ENCODE data around the gene TNFRSF21. TPM values are rescaled to one million over a fixed set of nuclear protein-coding genes. Genes with fewer than 3 reads are reported as not detected.
A peak's percentile ranks its signal among the peaks of the same experiment; 100 is the strongest.

TNFRSF21 gene
- polyA plus RNA-seq, 1 donor (not counting 4 experiments of a cell fraction or from before 2014, with no cell fraction given): 50.2 TPM

DNA sequence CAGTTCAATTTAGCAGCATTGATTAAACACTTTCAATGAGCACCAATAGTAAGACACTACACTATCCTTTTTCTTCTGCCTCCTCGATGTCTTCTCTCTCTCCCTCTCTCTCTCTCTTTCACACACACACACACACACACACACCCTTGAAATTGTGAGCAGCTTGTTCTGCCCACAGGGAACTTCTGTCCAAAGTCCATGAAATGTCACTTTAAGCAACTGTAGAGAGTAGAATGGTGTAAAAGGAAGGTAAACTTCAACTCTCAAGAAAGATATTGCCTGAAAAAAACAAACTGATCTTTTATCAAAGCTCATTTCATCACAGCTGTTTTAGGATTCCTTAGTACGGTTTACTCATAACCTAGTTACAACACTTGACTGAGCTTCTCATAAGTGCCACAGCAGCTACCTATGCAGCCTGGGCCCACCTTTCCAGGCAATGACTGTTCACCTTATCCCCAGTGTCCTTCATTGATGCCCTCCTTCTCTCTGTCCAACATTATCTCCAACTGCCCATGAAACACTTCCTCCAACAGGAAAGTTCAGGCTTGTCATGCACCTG lies 107.0 kb downstream of the TNFRSF21 start:
- FAIRE-seq (no peak), DNase-seq (ENCODE audit: low read depth, low spot score) (no peak)
- H3K4me2 ChIP-seq (ENCODE audit: control insufficient read depth, extremely low read depth, insufficient read depth, low read depth, low read length): no peak overlapping the region
- no peak overlapping the region for H2AFZ ChIP-seq (ENCODE audit: control insufficient read depth, low read length)
- H3K4me1 ChIP-seq (ENCODE audit: control insufficient read depth, extremely low read depth, insufficient read depth, low read length): peaks cover 26% of the 10 kb centered on the region
- H4K20me1 ChIP-seq (ENCODE audit: control insufficient read depth, extremely low read depth, insufficient read depth, low read length): no peaks in the 10 kb centered on the region
- H3K79me2 ChIP-seq (ENCODE audit: control insufficient read depth, insufficient read depth, low read length): no peaks in the 10 kb centered on the region
- no peaks in the 10 kb centered on the region for H3K27me3 ChIP-seq (ENCODE audit: control insufficient read depth, extremely low read depth, insufficient read depth, low read length)
- no peak overlapping the region for H3K4me3 ChIP-seq (ENCODE audit: control insufficient read depth in 2 of 3, extremely low read depth in 1 of 3, insufficient read depth in 2 of 3, low read depth in 1 of 3, low read length in 3 of 3)
- dilution Hi-C loops (cut with MboI; ENCODE audit: extremely low pct_ligation_motif_present, low sequenced_read_pairs): no loop called here
- TF ChIP-seq, protein P1, sequence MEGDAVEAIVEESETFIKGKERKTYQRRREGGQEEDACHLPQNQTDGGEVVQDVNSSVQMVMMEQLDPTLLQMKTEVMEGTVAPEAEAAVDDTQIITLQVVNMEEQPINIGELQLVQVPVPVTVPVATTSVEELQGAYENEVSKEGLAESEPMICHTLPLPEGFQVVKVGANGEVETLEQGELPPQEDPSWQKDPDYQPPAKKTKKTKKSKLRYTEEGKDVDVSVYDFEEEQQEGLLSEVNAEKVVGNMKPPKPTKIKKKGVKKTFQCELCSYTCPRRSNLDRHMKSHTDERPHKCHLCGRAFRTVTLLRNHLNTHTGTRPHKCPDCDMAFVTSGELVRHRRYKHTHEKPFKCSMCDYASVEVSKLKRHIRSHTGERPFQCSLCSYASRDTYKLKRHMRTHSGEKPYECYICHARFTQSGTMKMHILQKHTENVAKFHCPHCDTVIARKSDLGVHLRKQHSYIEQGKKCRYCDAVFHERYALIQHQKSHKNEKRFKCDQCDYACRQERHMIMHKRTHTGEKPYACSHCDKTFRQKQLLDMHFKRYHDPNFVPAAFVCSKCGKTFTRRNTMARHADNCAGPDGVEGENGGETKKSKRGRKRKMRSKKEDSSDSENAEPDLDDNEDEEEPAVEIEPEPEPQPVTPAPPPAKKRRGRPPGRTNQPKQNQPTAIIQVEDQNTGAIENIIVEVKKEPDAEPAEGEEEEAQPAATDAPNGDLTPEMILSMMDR (optimal IDR thresholded peaks at IDR 0.05 in 1 of 3, IDR thresholded peaks at IDR 0.05 in 1 of 3, conservative IDR thresholded peaks at IDR 0.05 in 1 of 3; ENCODE audit: extremely low read depth in 1 of 3, insufficient read depth in 2 of 3, low read length in 3 of 3): no peak
- no peak for TF ChIP-seq EZH2 (IDR thresholded peaks at IDR 0.05; ENCODE audit: low read length)
- no peaks in the 10 kb centered on the region for H3K36me3 ChIP-seq (ENCODE audit: control insufficient read depth in 2 of 2, extremely low read depth in 1 of 2, insufficient read depth in 2 of 2, low read length in 2 of 2)
- no peak overlapping the region for H3K9ac ChIP-seq (ENCODE audit: control insufficient read depth, extremely low read depth, insufficient read depth, low read length)
- H3K27ac ChIP-seq (ENCODE audit: control insufficient read depth, insufficient read depth, low read length): no peak overlapping the region
- no peaks in the 10 kb centered on the region for H3K9me3 ChIP-seq (ENCODE audit: control insufficient read depth, low read depth, low read length)
- H3K9me1 ChIP-seq (ENCODE audit: control insufficient read depth, extremely low read depth, insufficient read depth, low read length): no peaks in the 10 kb centered on the region

DNA sequence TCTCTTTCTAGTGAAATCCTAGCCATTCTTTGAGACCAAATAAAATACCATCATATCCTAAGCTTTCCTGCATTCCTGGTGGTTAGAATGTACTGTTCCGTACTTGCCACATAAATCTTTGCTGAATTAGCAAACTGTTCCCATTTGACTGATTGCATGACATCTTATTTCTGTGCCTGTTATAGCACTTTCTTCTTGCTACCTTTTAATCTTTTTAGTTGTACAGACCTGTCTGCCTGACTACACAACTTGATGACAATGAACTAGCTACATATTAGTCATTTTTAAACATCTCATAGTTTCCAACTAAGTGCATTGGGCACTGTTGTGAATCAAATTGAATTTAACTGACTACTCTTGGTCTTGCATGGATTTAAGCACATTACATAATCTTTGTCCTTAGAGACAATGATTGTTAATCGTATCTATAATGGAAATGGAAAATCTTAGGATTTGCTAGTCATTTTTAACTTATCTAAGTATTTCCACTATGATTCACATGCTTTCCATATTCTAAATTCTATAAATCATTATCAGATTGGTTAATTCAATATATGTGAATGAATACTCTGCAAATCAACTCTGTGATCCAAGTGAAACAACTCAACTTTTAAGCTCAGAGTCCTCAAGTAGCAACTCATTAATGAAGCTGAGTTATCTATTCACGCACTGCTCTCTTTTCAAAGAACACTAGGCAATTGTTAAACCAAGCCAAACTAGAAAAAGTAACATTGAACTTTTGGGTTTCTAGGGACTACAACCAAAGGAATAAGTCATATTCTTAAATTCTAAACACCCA lies 109.0 kb downstream of the TNFRSF21 start:
- Histone ChIP-seq H3K4me2 (ENCODE audit: control insufficient read depth, extremely low read depth, insufficient read depth, low read depth, low read length) (no peak overlapping the region), H3K4me3 (ENCODE audit: control insufficient read depth in 2 of 3, extremely low read depth in 1 of 3, insufficient read depth in 2 of 3, low read depth in 1 of 3, low read length in 3 of 3) (no peak overlapping the region), H3K27ac (ENCODE audit: control insufficient read depth, insufficient read depth, low read length) (no peak overlapping the region), H3K79me2 (ENCODE audit: control insufficient read depth, insufficient read depth, low read length) (no peaks in the 10 kb centered on the region), H3K4me1 (ENCODE audit: control insufficient read depth, extremely low read depth, insufficient read depth, low read length) (peaks cover 26% of the 10 kb centered on the region), H4K20me1 (ENCODE audit: control insufficient read depth, extremely low read depth, insufficient read depth, low read length) (no peaks in the 10 kb centered on the region), H3K9ac (ENCODE audit: control insufficient read depth, extremely low read depth, insufficient read depth, low read length) (no peak overlapping the region), H3K36me3 (ENCODE audit: control insufficient read depth in 2 of 2, extremely low read depth in 1 of 2, insufficient read depth in 2 of 2, low read length in 2 of 2) (no peaks in the 10 kb centered on the region), H3K27me3 (ENCODE audit: control insufficient read depth, extremely low read depth, insufficient read depth, low read length) (no peaks in the 10 kb centered on the region), H2AFZ (ENCODE audit: control insufficient read depth, low read length) (no peak overlapping the region), H3K9me1 (ENCODE audit: control insufficient read depth, extremely low read depth, insufficient read depth, low read length) (no peaks in the 10 kb centered on the region), H3K9me3 (ENCODE audit: control insufficient read depth, low read depth, low read length) (no peaks in the 10 kb centered on the region)
- DNase-seq (ENCODE audit: low read depth, low spot score): peak; percentile 84
- dilution Hi-C loops (cut with MboI; ENCODE audit: extremely low pct_ligation_motif_present, low sequenced_read_pairs): no loop called here
- FAIRE-seq: peak; percentile 62
- TF ChIP-seq EZH2 (IDR thresholded peaks at IDR 0.05; ENCODE audit: low read length): no peak
- TF ChIP-seq, protein P1 (optimal IDR thresholded peaks at IDR 0.05 in 1 of 3, IDR thresholded peaks at IDR 0.05 in 1 of 3, conservative IDR thresholded peaks at IDR 0.05 in 1 of 3; ENCODE audit: extremely low read depth in 1 of 3, insufficient read depth in 2 of 3, low read length in 3 of 3): no peak
